Measurements from ENCODE around the gene CEP350.
A peak's percentile ranks its signal among the peaks of the same experiment; 100 is the strongest.

The CEP350 gene

GRCh38 chr1:180155182-180155682 is 200.6 kb downstream of the CEP350 start:
- peak in 1 of 3 donors; percentile 29 for DNase-seq (ENCODE audit: low read depth in 3 of 3)

- DNase-seq (ENCODE audit: low read depth in 3 of 3) = no peak
These were observed 201.6 kb downstream of the CEP350 start for GRCh38 chr1:180156201-180156600.

- DNase-seq (ENCODE audit: low read depth in 3 of 3) = no peak
These were observed 202.1 kb downstream of the CEP350 start for GRCh38 chr1:180156631-180157091.

GRCh38 chr1:180157108-180157507 is 202.5 kb downstream of the CEP350 start:
- no peak for DNase-seq (ENCODE audit: low read depth in 3 of 3)

GRCh38 chr1:180157576-180158057 is 203.0 kb downstream of the CEP350 start:
- DNase-seq (ENCODE audit: low read depth in 3 of 3) = no peak

- DNase-seq (ENCODE audit: low read depth in 3 of 3) = no peak
These were observed 203.8 kb downstream of the CEP350 start for GRCh38 chr1:180158149-180159147.

- DNase-seq (ENCODE audit: low read depth in 3 of 3) = no peak
These were observed 205.7 kb downstream of the CEP350 start for GRCh38 chr1:180160357-180160756.

- DNase-seq (ENCODE audit: low read depth in 3 of 3) = no peak
These were observed 208.4 kb downstream of the CEP350 start for GRCh38 chr1:180163041-180163440.
